NCI-H2107 treated with DMSO at 0.1 percent for 48 hours (cell line): ENCODE results near the gene ZNF775.

Experiments used
- DNase-seq: peaks from one replicate; lab custom pipeline; 2025; ENCODE audit not compliant: unreplicated experiment; lab: John Stamatoyannopoulos, UW

ZNF775 gene

GRCh38 chr7:150368884-150369747 is 10.0 kb upstream of the ZNF775 start:
- no peak for DNase-seq

DNA sequence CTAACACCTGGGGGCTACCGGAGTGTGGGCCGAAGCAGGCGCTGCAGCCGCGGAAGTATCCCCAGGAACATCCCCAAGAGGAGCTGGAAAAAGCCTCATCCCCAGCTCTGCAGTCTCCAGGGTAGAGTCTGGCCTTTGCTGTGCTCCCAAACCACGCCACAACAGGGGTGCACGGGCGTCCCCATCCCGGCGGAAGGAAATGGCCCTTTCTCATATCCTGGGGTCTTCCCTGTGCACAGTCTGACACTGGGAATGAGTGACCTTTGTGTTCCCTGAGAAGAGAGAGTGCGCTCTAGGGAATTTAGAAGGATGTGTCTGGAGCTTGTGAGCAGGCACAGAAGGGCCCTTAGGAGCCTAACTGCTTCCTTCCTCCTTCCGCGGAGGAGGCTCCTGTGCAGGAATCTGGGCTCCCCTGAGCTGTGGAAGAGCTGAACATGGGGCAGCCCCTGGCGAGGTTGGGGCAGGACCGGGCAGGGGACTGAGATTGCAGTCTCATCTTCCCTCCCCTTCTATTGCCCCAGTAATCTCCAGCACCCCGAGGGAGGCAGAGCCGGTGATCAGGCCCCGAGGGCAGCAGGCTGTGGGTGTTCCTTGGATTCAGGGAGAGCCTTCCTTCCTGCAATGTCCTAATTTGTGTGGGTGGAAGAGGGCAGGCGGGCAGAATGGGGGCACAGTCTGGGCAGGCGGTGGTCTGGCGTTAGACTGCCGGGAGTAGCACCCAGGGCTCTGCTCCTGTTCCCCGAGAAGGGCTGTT is 9.2 kb upstream of the ZNF775 start:
- no peak for DNase-seq

- DNase-seq, result no peak
Measured at GRCh38 chr7:150370612-150371071, 8.5 kb upstream of the ZNF775 start.

GRCh38 chr7:150371131-150371995 is 7.8 kb upstream of the ZNF775 start:
- DNase-seq, result no peak

- DNase-seq, result no peak
Measured at GRCh38 chr7:150371996-150372270, 7.2 kb upstream of the ZNF775 start.

DNA sequence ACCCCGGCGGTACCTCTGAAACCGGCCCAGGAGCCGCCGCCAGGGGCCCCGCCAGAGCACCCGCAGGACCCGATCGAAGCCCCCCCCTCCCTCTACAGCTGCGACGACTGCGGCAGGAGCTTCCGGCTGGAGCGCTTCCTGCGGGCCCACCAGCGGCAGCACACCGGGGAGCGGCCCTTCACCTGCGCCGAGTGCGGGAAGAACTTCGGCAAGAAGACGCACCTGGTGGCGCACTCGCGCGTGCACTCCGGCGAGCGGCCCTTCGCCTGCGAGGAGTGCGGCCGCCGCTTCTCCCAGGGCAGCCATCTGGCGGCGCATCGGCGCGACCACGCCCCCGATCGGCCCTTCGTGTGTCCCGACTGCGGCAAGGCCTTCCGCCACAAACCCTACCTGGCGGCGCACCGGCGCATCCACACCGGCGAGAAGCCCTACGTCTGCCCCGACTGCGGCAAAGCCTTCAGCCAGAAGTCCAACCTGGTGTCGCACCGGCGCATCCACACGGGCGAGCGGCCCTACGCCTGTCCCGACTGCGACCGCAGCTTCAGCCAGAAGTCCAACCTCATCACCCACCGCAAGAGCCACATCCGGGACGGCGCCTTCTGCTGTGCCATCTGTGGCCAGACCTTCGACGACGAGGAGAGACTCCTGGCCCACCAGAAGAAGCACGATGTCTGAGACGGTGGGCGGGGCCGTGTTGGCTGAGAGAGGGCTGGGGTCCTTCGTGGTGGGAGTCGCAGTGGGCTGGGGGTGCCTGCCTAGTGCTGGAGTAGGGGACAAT is 6.7 kb upstream of the ZNF775 start:
- no peak for DNase-seq

- DNase-seq, result no peak
Measured at GRCh38 chr7:150373049-150373801, 5.9 kb upstream of the ZNF775 start.

DNA sequence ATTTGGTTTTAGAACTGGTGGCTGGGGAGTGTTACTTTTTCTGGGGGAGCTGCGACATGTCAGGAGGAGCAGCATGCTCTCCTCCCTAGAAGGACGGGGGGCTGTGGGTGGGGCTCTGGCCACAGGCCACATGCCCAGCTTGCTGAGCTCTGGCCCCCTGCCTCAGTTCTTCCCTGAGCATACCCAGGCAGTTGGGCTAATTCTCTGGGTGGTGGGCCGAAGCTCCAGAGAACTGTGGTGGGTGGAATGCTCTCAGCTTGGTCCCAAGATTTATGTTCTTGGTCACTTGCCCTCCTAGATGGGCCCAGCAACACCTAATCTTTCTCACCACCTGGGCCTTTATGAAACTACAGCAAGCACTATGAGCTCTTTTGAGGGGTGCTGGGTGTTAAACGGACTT is 5.1 kb upstream of the ZNF775 start:
- DNase-seq, result no peak

GRCh38 chr7:150374472-150374871 is 4.7 kb upstream of the ZNF775 start:
- no peak for DNase-seq

DNA sequence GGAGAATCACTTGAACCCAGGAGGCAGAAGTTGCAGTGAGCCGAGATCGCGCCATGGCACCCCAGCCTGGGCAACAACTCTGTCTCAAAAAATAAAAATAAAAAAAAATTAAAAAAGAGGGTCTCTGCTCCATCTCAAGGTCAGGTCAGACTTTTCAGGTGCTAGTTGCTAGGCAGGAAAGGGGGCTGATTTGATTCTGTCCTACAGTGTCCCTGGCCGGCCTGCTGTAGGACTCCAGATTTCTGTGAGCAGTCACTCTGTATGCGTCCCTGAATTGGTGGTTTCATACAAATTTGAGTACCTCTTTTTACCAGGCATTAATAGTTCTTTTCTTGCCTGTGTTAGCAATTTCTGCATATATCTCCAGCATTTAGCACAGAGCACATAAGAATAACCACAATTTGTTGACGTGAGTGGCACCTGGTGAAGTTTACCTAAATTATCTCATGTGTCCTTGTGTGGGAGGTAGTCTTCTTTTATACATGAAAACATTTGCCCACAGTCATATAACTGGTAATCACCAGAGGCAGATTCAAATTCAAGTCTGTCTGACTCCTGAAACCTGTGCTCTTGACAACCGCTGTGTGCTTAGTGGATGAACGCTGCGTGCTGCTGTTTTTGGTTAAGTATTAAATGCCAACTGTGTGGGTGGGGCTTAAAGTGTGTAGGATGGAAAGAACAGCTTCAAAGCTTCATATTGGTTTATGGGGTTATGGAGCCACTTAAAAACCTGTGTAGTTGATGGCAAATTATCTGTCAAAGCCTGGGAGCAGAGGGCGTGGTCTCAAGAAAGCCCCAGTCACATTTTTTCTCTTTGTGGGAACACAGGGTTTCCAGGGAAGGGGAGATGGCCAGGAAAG is 3.2 kb upstream of the ZNF775 start:
- DNase-seq, result peak; percentile 68

DNA sequence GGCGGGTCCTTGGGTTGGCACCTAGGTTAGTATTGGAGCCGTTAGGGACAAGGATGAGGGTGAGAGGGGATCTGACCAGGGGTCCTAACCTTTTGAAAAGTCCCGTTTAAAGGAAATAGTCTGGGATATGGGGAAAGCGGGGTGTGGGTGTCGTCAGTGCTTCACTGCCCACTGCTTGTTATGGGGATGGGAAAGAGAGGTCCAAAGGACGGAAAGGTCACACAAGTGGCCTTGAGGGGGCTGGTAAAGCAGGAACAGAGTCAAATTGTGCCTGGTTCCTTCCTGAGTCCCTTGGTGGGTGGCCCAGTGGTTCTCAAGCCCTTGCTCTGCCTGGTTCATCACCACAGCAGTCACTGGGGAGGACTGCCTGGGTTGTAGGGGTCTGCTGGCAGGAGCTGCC is 2.6 kb upstream of the ZNF775 start:
- no peak for DNase-seq

DNA sequence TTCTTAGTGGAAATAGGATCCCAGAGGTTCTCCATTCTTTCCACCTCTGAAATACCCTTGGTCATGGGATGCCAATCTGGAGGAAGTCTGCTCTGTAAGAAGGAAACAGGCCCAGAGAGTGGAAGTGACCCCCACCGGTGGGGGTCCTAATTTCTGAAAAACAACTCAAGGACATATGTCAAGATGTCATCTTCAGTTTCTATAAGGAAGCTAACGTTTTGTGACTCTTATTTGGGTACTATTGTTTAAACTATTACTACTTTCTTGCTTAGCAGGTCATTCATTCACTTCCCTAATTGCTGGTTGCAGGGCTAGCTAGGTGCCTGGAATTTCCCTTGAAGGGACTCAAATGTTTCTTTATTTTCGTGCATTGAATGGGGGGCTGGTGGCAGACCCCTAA is 1.9 kb upstream of the ZNF775 start:
- no peak for DNase-seq

DNA sequence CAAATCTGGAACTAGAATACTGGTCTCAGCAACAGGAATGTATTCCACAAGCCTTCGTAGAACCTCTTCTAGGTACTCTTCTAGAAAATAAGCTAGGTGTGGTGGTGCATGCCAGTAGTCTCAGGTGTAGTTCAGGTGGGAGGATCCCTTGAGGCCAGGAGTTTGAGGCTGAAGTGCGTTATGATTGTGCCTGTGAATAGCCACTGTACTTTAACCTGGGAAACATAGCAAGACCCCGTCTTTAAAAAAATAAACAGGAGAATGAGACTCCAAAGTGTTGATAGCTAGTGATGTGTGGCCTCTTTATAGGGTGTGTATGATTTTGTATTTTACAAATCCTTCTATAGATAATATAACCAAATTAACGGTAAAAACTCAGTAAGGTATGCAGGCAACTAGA is 1.5 kb upstream of the ZNF775 start:
- peak; percentile 35 for DNase-seq

DNA sequence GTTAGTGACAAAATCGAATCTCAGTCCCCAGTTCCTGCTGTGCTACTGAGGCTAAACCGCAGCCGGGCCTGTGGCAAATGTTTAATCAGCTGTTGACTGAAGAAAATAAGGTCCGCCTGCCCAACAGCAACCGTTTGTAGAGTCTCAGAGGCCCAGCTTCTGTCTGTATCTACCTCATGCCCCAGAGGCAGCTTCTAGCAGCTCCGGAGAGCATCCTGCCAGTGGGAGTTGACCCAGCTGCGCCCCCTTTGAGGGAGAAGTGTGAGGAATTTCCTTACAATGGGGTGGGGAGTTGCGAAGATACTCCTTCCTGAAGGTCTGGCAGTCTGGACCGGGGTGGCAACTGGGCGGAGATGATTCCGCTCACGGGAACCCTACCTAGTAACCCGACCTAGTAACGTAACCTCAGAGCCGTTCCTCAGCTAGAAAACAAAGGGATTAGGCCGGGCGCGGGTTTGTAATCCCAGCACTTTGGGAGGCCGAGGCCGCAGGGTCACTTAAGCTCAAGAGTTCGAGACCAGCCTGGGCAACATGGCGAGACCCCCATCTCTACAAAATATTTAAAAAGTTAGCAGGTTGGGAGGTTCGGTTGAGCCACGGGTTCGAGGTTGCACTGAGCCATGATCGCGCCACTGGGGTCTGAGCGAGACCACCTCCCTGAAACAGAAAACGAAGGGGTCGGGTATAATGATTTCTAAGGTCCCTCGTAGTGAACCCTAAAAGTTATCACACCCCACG is 846 bp upstream of the ZNF775 start:
- peak; percentile 98 for DNase-seq

DNA sequence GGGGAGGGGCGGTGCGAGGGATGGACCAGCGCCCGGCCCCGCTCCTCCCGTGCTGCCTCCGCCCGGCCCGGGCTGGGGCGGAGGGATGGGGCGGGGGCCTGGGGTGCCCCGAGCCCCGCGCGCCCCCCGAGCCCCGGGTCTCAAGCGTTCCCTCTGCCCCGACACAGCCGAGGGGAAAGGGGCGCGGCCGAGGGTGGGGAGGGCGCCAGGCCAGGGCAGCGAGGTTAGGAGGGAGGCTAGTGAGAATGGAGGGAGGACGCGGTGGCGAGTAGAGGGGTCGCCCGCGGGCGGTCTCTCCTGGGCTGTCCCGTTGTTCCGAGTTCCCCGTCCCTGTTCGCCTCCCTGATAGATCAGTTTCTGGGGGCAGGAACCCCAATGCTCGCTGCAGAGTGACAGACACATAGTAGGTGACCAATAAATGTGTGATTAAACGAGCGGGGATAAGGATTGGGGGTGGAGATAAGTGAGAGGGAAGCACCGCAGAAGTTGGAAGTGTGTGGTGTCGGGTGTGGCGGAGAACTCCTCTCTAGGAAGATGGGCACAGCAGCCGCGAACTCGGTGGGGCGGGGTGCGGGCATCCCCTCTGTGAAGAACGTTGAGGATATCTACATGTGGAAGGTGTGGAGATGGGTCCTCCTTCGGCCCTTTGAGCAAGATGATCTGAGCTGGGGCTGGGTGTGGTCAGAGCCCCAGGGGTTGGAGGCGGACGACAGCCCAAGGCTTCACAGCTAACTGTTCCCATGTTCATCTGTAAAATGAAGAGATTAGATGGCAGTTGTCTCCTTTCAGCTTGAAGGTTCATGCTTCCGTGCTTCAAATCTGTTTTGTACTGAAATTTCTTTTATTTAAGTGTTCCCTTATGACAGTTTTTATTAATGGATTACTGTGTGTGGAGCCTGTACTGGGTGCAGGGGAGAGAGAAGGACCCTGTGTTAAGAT is 580 bp downstream of the ZNF775 start:
- peak; percentile 56 for DNase-seq

DNA sequence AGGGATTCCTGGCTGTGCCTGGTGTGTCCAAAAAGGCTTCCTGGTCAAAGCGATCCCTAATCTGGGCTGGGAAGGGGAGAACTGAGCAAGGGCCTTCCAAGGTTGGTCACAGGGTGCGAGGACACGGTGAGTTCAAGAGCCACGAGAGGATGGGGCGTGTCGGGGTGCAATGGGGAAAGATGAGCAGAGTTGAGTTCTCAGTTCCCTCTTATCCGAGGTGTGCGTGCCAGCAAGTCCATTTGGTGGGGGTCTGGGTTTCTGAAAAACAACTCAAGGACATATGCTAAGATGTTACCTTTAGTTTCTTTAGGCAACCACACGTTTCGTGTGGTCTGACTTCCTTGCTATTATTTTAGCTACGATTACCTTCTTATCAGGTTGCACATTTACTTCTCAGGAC is 1.3 kb downstream of the ZNF775 start:
- DNase-seq, result no peak

DNA sequence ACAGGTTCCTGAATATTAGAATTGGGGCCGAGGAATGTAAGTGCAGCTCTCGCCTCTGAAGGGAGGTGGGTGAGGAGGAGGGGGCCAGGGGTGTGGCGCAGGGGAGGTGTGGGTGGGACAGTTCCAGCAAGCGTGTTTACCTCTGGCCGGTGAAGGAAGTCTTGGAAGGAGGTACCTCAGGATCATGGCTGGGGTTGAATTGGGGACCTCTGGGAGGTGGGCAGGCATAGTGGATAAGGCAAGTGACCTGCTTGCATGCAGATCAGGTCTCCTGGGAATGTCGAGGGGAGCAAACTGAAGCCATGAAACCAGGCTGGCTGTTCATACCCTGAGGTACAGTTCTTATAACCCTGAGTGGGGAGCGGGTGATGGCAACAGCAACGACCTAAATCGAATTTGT is 2.0 kb downstream of the ZNF775 start:
- no peak for DNase-seq

- DNase-seq, result no peak
Measured at GRCh38 chr7:150381785-150382122, 2.6 kb downstream of the ZNF775 start.
